ENCODE measurements around the gene UBN2. TPM values are rescaled to one million over a fixed set of nuclear protein-coding genes. Genes with fewer than 3 reads are reported as not detected.
"Not testable (repeated sequence)": the region's sequence is repeated elsewhere in the genome, so short reads cannot be mapped to it uniquely, and the experiment has no call there.

Gene UBN2
- total RNA-seq, 1 donor from 2014 or later, result 51.5 TPM

GRCh38 chr7:139205843-139206242 lies 25.2 kb upstream of the UBN2 start:
- DNase-seq (ENCODE audit: low spot score, unreplicated experiment), result no peak
- H3K4me1 Mint-ChIP-seq (ENCODE audit: low read depth), result no peaks in the 10 kb centered on the region
- TF ChIP-seq CTCF (IDR thresholded peaks at IDR 0.05; ENCODE audit: unreplicated experiment), result no peak
- H3K27ac Mint-ChIP-seq, result no peak overlapping the region
- no peaks in the 10 kb centered on the region for H3K27me3 Mint-ChIP-seq
- peaks cover 25% of the 10 kb centered on the region for H3K9me3 Mint-ChIP-seq (ENCODE audit: low read depth)
- H3K36me3 Mint-ChIP-seq (ENCODE audit: insufficient read depth), result no peaks in the 10 kb centered on the region
- no peak overlapping the region for H3K4me3 Mint-ChIP-seq (ENCODE audit: low read depth)

- H3K27me3 Mint-ChIP-seq, result no peaks in the 10 kb centered on the region
- H3K4me3 Mint-ChIP-seq (ENCODE audit: low read depth), result no peak overlapping the region
- peaks cover 8% of the 10 kb centered on the region for H3K9me3 Mint-ChIP-seq (ENCODE audit: low read depth)
- DNase-seq (ENCODE audit: low spot score, unreplicated experiment), result no peak
- TF ChIP-seq CTCF (IDR thresholded peaks at IDR 0.05; ENCODE audit: unreplicated experiment), result no peak
- H3K27ac Mint-ChIP-seq, result no peak overlapping the region
- no peaks in the 10 kb centered on the region for H3K4me1 Mint-ChIP-seq (ENCODE audit: low read depth)
- H3K36me3 Mint-ChIP-seq (ENCODE audit: insufficient read depth), result no peaks in the 10 kb centered on the region
Measured at GRCh38 chr7:139212133-139212532, 18.9 kb upstream of the UBN2 start.

GRCh38 chr7:139213489-139213888 lies 17.5 kb upstream of the UBN2 start:
- H3K27ac Mint-ChIP-seq; H3K27me3 Mint-ChIP-seq; H3K36me3 Mint-ChIP-seq (ENCODE audit: insufficient read depth); H3K9me3 Mint-ChIP-seq (ENCODE audit: low read depth); H3K4me1 Mint-ChIP-seq (ENCODE audit: low read depth); H3K4me3 Mint-ChIP-seq (ENCODE audit: low read depth); DNase-seq (ENCODE audit: low spot score, unreplicated experiment): not testable (repeated sequence)

GRCh38 chr7:139218173-139218572 lies 12.9 kb upstream of the UBN2 start:
- H3K36me3 Mint-ChIP-seq (ENCODE audit: insufficient read depth), result no peaks in the 10 kb centered on the region
- H3K9me3 Mint-ChIP-seq (ENCODE audit: low read depth), result no peaks in the 10 kb centered on the region
- no peaks in the 10 kb centered on the region for H3K4me1 Mint-ChIP-seq (ENCODE audit: low read depth)
- H3K27ac Mint-ChIP-seq, result no peak overlapping the region
- DNase-seq (ENCODE audit: low spot score, unreplicated experiment), result no peak
- no peak overlapping the region for H3K4me3 Mint-ChIP-seq (ENCODE audit: low read depth)
- TF ChIP-seq CTCF (IDR thresholded peaks at IDR 0.05; ENCODE audit: unreplicated experiment), result no peak
- no peaks in the 10 kb centered on the region for H3K27me3 Mint-ChIP-seq

- DNase-seq (ENCODE audit: low spot score, unreplicated experiment), result no peak
- no peaks in the 10 kb centered on the region for H3K36me3 Mint-ChIP-seq (ENCODE audit: insufficient read depth)
- no peaks in the 10 kb centered on the region for H3K27me3 Mint-ChIP-seq
- no peaks in the 10 kb centered on the region for H3K4me1 Mint-ChIP-seq (ENCODE audit: low read depth)
- H3K4me3 Mint-ChIP-seq (ENCODE audit: low read depth), result no peak overlapping the region
- H3K27ac Mint-ChIP-seq, result no peak overlapping the region
- H3K9me3 Mint-ChIP-seq (ENCODE audit: low read depth), result peaks cover 5% of the 10 kb centered on the region
- TF ChIP-seq CTCF (IDR thresholded peaks at IDR 0.05; ENCODE audit: unreplicated experiment), result no peak
Measured at GRCh38 chr7:139224219-139224618, 6.8 kb upstream of the UBN2 start.

- not testable (repeated sequence) for H3K4me3 Mint-ChIP-seq (ENCODE audit: low read depth); H3K9me3 Mint-ChIP-seq (ENCODE audit: low read depth); DNase-seq (ENCODE audit: low spot score, unreplicated experiment); H3K4me1 Mint-ChIP-seq (ENCODE audit: low read depth); H3K36me3 Mint-ChIP-seq (ENCODE audit: insufficient read depth); H3K27ac Mint-ChIP-seq; H3K27me3 Mint-ChIP-seq
Measured at GRCh38 chr7:139224836-139225235, 6.2 kb upstream of the UBN2 start.

- H3K4me3 Mint-ChIP-seq (ENCODE audit: low read depth); H3K27ac Mint-ChIP-seq; H3K27me3 Mint-ChIP-seq; DNase-seq (ENCODE audit: low spot score, unreplicated experiment); H3K36me3 Mint-ChIP-seq (ENCODE audit: insufficient read depth); H3K9me3 Mint-ChIP-seq (ENCODE audit: low read depth); H3K4me1 Mint-ChIP-seq (ENCODE audit: low read depth): not testable (repeated sequence)
Measured at GRCh38 chr7:139225286-139226157, 5.5 kb upstream of the UBN2 start.

- not testable (repeated sequence) for DNase-seq (ENCODE audit: low spot score, unreplicated experiment); H3K4me3 Mint-ChIP-seq (ENCODE audit: low read depth); H3K27ac Mint-ChIP-seq; H3K4me1 Mint-ChIP-seq (ENCODE audit: low read depth); H3K36me3 Mint-ChIP-seq (ENCODE audit: insufficient read depth); H3K27me3 Mint-ChIP-seq; H3K9me3 Mint-ChIP-seq (ENCODE audit: low read depth)
Measured at GRCh38 chr7:139226158-139226515, 4.9 kb upstream of the UBN2 start.

GRCh38 chr7:139226988-139227488 lies 4.0 kb upstream of the UBN2 start:
- H3K4me1 Mint-ChIP-seq (ENCODE audit: low read depth); H3K36me3 Mint-ChIP-seq (ENCODE audit: insufficient read depth); H3K27me3 Mint-ChIP-seq; H3K9me3 Mint-ChIP-seq (ENCODE audit: low read depth); H3K4me3 Mint-ChIP-seq (ENCODE audit: low read depth); H3K27ac Mint-ChIP-seq; DNase-seq (ENCODE audit: low spot score, unreplicated experiment): not testable (repeated sequence)

Data from progenitor cell of endocrine pancreas (in vitro differentiated cells).